Measurements from ENCODE around the gene ZNF557. TPM values are rescaled to one million over a fixed set of nuclear protein-coding genes. Genes with fewer than 3 reads are reported as not detected.

The ZNF557 gene
- total and polyA plus RNA-seq, 10 of the 15 experiments (the other 5 are each of a cell fraction or from before 2014, with no cell fraction given) = 3.9 to 12.1 (median 9.0) TPM

GRCh38 chr19:7083076-7083956 lies 13.8 kb downstream of the ZNF557 start (continued):
- TF ChIP-seq ZNF687 (IDR thresholded peaks at IDR 0.05) = no peak
- TF ChIP-seq ZNF274 (IDR thresholded peaks at IDR 0.05; ENCODE audit: insufficient read depth, insufficient read length) = peak; percentile 90
- no peak for TF ChIP-seq DPF2 (IDR thresholded peaks at IDR 0.05)
- TF ChIP-seq NFYB (IDR thresholded peaks at IDR 0.05; ENCODE audit: insufficient read depth, low read depth, low read length) = no peak
- no peak for TF ChIP-seq WRNIP1 (IDR thresholded peaks at IDR 0.05; ENCODE audit: borderline replicate concordance, low read depth, low read length)
- no peak for TF ChIP-seq IKZF2 (IDR thresholded peaks at IDR 0.05)
- peak; percentile 30; the same call in 1 of the 2 replicates for TF ChIP-seq ZBTB33 (IDR thresholded peaks at IDR 0.05)
- no peak for TF ChIP-seq NRF1 (conservative IDR thresholded peaks at IDR 0.05; ENCODE audit: low read depth, low read length)
- TF ChIP-seq GATAD2B (conservative IDR thresholded peaks at IDR 0.05; ENCODE audit: low read depth) = no peak
- TF ChIP-seq POLR2AphosphoS5 (IDR thresholded peaks at IDR 0.05; ENCODE audit: low read length) = no peak
- TF ChIP-seq BCLAF1 (IDR thresholded peaks at IDR 0.05) = no peak
- TF ChIP-seq POLR2AphosphoS2 (IDR thresholded peaks at IDR 0.05; ENCODE audit: low read depth, low read length) = no peak; the same call in 1 of the 2 replicates
- TF ChIP-seq ZSCAN29 (IDR thresholded peaks at IDR 0.05) = no peak
- no peak for TF ChIP-seq SIX5 (IDR thresholded peaks at IDR 0.05; ENCODE audit: low read depth, low read length, severe bottlenecking)
- TF ChIP-seq ZNF622 (IDR thresholded peaks at IDR 0.05) = no peak
- no peak for TF ChIP-seq STAT3 (IDR thresholded peaks at IDR 0.05; ENCODE audit: low read depth, low read length)
- no peak for TF ChIP-seq JUND (IDR thresholded peaks at IDR 0.05; ENCODE audit: low read depth, low read length)
- no peak for TF ChIP-seq EED (IDR thresholded peaks at IDR 0.05; ENCODE audit: low read depth)
- no peak for TF ChIP-seq CHD2 (IDR thresholded peaks at IDR 0.05; ENCODE audit: borderline replicate concordance, low read depth, low read length)
- no peak for TF ChIP-seq RBBP5 (conservative IDR thresholded peaks at IDR 0.05)
- peak; percentile 85; the same call in 1 of the 2 replicates for TF ChIP-seq ZNF217 (IDR thresholded peaks at IDR 0.05)
- TF ChIP-seq POLR2A (IDR thresholded peaks at IDR 0.05; ENCODE audit: low read depth, low read length) = no peak
